ENCODE measurements around the gene CD300LG.
"Not testable (repeated sequence)": the region's sequence is repeated elsewhere in the genome, so short reads cannot be mapped to it uniquely, and the experiment has no call there.

Gene CD300LG

DNA sequence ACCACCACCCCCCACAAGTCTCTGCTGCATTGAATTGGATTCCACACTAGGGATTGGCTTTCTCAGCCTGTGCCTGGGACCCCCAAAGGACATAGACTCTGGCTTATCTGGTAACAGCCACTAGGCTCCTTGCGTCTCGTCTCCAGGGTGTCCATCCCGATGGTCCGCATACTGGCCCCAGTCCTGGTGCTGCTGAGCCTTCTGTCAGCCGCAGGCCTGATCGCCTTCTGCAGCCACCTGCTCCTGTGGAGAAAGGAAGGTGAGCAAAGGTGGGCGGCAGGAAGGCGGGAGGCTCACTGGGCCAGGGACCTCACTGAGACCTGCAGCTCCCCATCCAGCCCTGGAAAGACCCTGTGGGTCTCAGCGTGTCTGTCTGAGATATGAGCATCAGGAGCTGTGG lies 8.1 kb downstream of the CD300LG start:
- no peak for DNase-seq

DNA sequence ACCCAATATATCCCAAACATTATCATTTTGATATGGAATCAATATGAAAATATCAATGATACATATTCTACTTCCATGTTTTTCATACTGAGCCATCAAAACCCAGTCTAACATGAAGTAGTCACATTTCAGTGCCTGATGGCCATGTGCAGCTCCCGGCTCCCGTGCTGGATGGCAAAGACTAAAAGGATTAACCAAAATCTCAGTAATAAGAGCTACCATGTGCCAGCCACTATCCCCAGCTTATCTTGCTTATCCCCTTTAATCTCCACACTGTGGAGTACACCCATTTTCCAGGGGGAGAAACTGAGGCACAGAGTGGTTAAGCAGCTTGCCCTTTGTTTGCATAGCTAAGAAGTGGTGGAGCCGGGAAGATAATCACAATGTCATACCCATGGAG lies 9.2 kb downstream of the CD300LG start:
- DNase-seq, result no peak

DNA sequence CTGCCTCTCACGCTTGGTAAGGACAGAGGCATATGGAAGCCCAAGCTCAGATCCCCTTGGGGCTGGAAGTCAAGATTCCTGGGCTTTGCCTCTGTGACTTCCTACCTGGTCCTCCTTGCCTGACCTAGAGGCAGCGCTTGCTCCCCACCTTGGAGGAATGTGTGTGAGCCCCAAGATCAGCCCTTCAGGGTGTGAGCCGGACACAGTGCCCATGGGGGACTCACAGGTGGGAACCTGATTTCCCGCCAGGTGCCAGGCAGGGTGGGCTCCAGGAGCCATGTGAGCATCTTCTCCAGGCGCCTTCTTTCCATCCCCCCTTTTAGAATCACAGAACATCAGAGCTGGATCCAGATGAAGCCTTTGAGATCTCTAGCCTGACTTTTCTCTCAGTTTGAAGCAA lies 10.2 kb downstream of the CD300LG start:
- DNase-seq, result no peak

DNA sequence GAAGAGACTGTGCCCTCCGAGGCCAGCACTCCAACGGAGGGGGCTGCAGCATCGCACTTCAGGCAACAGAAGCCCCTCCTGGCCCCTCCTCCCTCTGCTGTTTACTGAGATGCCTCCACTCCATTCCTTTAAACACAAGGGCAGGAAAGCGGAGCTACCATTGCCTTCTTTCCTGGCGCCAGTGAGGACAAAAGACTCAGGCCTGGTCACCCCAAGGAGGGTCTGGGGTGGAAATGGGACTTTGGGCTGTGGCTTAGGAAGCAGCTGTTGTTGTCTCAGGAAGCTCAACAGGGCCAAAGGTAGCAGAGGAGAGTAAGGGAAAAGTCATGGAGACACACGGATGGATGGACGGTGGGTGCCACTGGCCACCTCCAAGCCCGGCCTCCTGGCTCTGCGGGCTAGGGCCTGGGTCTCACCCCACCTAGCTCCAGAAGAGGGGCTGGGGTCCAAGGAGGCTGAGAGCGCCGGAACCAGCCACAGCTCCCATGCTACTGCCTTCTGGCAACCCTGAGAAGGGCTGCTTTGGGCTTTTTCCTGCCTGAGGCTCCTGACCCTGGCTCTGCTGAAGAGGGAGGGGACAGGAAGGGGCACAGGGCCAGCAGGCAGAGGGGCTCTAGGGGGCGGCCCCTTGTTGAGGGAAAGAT lies 11.1 kb downstream of the CD300LG start:
- no peak for DNase-seq

DNA sequence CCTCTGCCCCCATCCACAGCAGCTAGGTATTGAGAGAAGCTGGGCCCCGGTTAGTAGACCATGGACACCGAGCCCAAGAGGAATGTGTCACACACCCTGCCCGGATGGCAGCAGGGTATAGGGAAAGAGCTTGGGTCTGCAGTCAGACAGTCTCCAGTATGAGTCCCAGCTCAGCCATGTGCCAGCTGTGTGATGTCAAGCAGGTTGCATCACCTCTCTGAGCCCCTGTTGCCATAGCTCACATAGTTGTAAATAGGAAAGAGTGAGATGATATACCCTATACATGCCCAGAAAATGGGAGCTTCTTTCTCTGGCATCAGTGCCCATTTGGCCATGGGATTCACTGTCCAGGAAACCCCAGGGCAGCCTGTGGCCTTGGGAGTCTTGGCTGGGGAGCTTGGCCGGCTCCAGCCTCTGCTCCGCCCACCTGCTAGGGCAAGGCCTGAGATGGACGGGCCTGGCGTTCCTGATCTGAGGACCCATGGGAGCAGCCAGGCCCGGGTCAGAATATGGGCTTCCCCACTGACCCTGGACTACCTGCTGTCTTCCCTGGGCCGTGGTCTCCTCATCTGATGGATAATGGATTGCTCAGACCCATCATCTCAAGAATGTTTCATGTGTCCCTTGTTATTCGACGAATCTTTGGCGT lies 13.2 kb downstream of the CD300LG start:
- no peak for DNase-seq

DNA sequence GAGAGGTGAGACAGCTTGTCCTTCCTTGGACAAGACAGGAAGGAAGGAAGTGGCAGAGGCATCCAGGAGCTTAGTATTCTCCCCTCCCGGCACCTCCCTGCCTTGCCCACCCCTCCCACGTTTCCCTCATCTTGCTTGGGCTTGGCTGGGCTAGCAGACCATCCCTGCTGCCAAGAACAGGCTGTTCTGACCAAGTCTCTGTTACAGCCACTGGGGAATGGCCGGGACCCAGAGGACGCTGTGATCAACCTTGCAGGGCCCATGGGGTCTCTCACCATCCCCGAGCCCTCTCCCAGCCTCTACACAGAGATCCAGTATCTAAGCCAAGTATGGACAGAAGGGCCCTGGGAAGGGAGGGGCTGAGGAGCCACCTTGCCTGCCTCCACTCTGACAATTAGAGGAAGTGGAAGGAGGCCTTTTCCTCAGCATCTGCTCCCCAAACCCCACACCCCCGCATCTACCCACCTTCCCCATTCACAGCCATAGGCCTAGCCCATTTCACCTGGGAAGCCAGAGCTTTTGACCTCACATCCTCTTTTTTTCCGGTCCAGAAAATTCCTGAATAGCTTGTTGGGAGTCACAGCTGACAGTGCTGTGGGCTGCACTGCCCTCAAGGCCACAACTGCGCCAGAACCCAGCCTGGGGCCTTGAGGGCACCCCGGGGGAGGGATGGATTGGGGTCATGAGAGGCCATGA lies 14.1 kb downstream of the CD300LG start:
- no peak for DNase-seq

DNA sequence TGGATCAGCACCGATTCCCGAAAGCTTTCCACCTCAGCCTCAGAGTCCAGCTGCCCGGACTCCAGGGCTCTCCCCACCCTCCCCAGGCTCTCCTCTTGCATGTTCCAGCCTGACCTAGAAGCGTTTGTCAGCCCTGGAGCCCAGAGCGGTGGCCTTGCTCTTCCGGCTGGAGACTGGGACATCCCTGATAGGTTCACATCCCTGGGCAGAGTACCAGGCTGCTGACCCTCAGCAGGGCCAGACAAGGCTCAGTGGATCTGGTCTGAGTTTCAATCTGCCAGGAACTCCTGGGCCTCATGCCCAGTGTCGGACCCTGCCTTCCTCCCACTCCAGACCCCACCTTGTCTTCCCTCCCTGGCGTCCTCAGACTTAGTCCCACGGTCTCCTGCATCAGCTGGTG lies 15.0 kb downstream of the CD300LG start:
- no peak for DNase-seq

DNA sequence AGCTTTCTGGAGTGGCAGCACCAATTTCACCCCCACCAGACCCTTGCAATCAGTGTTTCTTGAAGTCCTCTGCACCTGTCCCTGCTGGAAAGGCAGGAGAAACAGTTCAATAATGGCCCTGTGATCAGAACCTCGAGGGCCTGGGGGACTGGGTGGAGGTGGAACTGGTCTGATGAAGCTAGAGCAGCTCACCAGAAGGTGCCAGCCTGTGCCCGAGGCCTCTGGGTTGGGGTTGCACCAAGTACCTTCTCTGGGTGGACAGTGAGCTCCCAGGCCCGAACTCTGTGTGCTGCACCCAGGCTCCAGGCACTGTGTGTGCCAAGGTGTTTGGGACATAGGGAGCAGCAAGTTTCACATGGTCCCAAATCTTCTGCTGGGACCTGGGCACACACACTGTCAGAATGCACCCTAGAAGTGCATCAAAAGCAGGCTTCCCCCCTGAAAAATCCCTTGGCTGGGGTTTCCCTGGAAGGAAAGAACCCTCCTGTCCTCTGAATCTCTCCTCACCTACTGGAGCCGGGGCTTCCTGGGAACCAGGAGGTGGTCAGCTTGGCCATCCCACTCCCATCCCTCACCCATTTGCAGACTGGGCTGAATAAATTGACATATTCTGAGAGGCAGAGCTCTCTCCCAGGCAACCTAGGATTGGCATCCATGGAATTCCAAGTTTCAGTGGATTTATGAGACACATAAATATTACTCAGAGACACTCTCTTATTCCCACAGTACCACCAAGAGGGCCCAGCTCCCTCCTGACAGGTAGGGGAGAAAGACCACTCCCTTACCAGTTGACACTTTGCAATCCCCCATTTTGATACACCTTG lies 17.4 kb downstream of the CD300LG start:
- DNase-seq, result no peak

DNA sequence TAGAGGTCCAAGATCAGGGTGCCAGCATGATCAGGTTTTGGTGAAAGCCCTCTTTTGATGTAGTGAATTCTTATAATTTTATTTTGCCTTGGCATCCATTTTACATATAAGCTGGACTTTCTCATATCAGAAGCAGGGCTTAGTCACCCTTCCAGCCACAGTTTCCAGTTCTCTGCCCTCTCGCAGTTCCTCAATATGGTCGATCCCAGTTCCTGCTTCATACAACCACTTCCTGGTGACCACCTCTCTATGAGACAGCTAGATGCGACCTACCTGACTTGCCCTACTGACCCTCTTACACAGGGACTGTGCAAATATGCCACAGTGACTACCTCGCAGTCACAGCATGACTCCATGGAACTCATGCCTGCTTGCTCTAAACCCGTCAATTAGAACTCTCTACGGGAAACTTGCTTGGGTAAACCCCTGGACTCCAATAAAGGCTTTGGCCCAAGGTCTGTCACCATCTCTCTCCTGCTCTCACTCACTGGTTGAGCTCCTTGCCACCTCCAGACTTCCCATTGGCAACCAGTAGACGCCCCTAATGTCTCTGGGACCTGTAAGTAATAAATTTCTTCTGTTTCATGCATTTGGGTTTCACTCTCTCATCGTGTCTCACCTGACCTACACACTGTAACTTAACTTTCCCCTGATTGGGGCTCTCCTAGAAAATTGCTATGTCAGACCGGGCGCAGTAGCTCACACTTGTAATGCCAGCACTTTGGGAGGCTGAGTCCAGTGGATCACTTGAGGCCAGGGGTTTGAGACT lies 21.4 kb downstream of the CD300LG start:
- no peak for DNase-seq

DNA sequence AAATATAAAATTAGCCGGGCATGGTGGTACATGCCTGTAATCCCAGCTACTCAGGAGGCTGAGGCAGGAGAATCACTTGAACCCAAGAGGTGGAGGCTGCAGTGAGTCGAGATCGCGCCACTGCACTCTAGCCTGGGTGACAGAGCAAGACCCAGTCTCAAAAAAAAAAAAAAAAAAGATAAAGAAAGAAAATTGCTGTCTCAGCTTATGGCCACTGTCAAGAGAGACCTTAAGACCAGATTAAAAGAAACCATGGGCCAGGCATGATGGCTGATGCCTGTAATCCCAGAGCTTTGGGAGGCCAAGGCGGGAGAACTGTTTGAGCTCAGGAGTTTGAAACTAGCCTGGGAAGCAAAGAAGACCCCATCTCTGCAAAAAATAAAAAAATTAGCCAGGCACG lies 22.1 kb downstream of the CD300LG start:
- not testable (repeated sequence) for DNase-seq

DNA sequence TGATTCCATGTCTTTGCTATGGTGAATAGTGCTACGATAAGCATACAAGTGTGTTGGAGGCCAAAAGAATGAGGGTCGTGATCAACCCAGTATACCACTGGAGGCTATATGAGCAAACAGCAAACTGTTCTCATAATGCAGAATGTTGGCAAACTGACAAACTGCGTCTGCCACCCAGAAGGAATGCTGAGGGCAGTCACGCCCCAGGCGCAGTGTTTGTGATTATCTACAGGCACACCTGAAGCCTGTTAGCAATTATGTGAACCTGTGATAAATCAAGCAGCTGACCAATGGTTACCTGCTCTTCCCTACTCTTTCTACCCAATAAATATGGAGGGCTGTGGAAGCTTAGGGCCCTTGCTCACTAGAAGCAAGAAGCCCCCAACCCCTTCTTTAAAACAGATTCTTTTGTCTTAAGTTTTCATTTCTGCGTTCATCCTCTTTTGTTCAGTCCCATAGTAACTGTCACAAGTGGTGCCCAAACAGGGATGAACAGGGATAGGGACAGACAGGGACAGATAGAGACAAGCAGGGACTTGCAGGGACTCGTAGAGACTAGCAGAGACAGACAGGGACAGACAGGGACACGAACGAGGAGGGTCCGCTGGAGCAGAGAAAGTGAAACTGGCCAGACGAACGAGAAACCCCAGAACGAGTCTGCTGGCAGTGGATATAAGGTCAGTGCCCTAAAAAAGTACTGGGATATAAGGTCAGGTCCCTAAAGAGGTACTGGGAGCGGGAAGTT lies 25.1 kb downstream of the CD300LG start:
- DNase-seq, result no peak

DNA sequence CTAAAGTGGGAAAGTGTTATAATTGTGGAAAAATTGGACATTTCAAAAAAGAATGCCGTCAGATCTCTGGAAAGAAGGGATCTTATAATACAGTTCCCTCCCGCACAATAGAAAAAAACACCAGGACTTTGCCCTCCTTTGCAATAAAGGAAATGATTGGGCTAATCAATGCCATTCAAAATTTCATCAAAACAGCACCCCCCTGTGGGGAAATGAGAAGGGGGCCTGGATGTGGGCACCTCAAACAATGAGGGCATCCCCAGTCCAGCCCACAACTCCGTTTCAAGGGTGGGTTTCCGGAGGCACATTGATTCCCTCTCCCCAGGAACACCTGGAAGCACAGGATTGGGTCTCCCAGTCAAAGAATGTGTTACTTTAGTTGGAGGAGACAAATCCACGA lies 26.1 kb downstream of the CD300LG start:
- DNase-seq, result no peak

DNA sequence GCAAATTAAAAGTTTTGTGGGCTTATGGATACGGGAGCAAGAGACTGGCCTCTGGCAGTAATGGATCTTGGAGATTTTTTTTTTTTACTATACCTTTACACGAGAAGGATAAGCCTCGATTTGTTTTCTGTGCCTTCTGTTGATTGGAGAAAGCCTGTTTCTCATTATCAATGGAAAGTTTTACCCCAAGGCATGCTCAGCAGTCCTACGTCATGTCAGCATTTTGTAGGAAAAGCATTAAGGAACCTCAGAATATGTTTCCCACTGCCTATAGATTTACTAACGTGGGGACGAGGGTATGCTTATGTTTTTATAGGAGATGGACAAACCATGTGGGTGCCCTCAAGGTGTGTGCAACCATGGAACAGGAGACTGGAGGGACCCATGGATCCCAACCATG lies 26.8 kb downstream of the CD300LG start:
- DNase-seq, result no peak

DNA sequence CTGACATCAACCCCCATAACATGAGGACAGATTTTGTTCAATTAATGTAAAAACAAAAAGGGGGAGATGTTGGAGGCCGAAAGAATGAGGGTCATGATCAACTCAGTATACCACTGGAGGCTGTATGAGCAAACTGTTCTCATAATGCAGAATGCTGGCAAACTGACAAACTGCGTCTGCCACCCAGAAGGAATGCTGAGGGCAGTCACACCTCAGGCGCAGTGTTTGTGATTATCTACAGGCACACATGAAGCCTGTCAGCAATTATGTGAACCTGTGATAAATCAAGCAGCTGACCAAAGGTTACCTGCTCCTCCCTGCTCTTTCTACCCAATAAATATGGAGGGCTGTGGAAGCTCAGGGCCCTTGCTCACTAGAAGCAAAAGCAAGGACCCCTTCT lies 27.3 kb downstream of the CD300LG start:
- DNase-seq, result no peak

DNA sequence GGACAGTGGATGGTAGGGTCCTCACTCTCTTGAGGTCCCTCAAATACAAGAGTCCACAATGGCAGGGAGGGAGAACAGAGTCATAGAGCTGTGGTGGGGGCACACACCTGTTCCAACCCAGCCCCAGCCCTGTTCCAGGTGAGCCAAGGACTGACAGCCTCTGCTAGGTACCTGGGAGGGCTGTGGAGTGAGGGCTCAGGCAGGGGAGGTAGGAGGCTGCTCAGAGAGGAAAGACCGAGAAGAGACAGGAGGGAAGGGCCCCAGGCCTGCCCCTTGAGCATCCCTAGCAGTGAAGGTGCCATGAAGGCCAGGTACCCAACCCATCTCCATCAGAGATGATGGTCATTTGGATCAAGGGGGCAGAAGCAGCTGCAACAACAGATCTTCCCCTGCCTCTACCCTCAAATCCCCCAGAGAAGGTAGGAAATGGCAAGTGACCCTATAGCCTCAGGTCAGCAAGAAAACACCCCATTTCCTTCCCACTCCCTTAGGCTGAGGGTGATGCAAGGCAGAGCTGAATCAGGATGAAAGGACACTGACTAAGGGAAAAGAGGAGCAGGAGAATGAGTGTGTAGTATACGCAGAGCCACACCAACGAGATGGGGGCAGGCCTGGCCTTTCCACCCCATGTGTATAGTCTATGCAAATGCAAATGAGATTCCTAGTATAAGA lies 28.6 kb downstream of the CD300LG start:
- DNase-seq, result no peak

DNA sequence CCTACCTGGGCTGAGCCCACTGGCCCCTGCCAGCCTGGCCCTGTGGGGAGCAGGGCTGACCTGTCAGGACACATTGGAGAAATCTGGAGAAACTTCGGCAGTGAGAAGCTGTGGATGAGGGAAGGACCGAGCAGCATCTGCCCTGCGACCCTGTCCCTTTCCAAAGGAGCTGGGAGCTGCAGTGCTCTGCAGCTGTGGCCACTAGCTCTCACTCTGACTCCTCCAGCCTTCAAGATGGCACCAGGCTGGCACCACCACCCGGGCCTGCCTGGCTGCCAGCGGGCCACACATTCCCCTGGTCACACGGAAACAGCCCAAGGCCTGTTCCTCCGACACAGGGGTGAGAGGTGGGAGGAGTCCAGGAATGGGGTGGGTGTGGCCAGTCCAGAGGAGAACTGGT lies 30.1 kb downstream of the CD300LG start:
- no peak for DNase-seq

DNA sequence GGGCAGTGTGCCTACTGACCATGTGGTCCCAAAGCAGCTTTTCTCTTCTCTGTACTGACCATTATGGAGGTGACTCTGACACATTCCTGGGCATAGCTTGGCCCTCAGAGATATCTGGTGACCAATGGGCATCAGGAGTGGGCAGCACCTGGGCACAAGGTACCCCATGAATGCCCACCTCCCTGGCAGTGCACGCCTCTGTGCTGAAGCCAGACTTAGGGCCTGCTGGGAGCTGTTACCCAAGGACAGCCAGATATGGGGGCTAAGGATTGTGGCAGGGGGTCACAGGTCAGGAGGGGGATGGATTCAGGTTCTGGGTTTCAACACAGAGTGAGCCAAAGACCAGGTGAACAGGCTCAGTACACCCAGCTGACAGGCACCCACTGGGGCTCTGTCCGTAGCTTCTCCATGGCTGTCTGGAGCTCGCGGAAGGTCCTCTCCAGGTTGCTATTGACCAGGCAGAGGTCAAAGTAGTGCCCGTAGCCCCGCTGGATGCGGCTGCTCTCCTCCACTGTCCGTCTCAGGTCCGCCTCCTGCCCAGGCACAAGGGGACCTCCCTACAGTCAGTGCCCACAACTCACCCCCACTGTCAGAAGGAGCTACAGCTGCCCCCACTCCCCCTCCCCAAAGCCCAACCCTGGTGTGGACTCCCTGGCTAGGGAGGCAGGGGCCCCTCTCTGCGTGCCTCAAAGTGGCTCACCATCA lies 30.6 kb downstream of the CD300LG start:
- DNase-seq, result no peak

DNA sequence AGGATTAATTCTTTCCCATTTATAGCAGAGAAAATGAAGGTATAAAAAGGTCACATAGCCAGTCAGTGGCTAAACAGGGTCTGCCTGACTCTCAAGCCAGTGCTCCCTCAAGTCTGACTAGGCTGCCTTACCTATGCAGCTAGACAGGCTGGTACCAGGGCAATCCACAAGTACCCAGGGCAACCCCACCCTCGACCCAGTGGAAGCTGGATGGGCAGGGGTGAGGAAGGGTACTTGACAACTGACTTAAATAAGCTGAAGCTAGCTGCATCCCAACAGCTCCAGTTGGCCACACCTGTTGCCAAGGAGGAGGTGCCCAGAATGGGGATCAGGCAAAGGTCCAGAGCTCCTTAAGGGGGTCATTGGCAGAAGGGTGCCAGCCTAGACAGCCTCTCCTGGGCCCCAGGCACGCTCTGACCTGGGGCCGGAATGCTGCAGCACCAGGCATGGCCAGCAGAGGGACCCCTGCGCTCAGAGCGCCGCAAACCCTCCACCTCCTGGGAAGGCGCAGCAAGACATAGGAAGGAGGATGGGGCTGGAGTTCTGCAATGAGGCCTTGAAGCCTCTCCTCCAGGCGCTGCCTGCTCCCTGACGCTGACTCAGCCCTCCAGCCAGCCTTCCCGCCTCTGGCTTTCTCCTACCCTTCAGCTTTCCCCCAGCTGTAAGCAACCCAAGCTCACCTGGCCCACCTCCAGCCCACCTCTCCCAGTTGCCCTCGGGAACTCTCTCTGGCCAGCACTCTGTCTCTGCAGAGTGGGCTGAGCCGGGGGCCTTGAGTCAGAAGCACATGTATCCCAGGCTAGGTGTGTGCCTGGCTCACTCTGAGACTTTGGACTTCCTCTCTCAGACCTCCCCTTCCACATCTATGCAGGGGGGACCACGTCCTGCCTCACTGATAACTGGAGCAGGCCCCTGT lies 31.5 kb downstream of the CD300LG start:
- DNase-seq, result peak; percentile 71
